GM12878 (cell line): Measurements from ENCODE around the gene PPP1R3G. TPM values are rescaled to one million over a fixed set of nuclear protein-coding genes. Genes with fewer than 3 reads are reported as not detected.

Experiments used
- ATAC-seq: fragments of 200-7000 bp; cut with Tn5 transposase; 3 replicates; pipeline ENCODE4 v1.9.1; 2020; ENCODE audit warnings: mild to moderate bottlenecking, moderate library complexity
- BruUV-seq: library from RNA; stranded (reverse); fragments of 400-500 nt; replicated peaks from 2 replicates; lab custom pipeline; 2021; lab: Mats Ljungman, UMichigan
- CTCF ChIA-PET: fragments of 300-600 bp; sonication (Branson Sonifier 250); formaldehyde crosslinking; extraction: SDS; loops from one replicate; lab custom pipeline; 2021; ENCODE audit warnings: inconsistent platforms; lab: Yijun Ruan, JAX
- POLR2A ChIA-PET: fragments of 350-600 bp; formaldehyde crosslinking; extraction: SDS; loops from one replicate; lab custom pipeline; 2021; ENCODE audit warnings: inconsistent platforms; lab: Charles Lee
- RAD21 ChIA-PET: fragments of 300-600 bp; sonication (Branson Sonifier 250); formaldehyde crosslinking; loops from one replicate; lab custom pipeline; 2023; ENCODE audit warnings: antibody characterized with exemption; ENCODE audit not compliant: unreplicated experiment; lab: Charles Lee
- SMC1A ChIA-PET: fragments of 300-600 bp; sonication (Branson Sonifier 250); formaldehyde crosslinking; loops from one replicate; lab custom pipeline; 2023; ENCODE audit not compliant: unreplicated experiment, uncharacterized antibody; lab: Charles Lee
- DNase-seq: peaks from one replicate; pipeline ENCODE4 v3.0.0-alpha.2; 2011; ENCODE audit warnings: low read depth, low spot score
- FAIRE-seq: peaks from 3 replicates; lab custom pipeline; 2011; peaks lifted over from hg19 to GRCh38; lab: Jason Lieb, UNC
- H2AFZ ChIP-seq: 2 replicates; pipeline ENCODE4 v1.6.0; 2011; ENCODE audit warnings: low read depth, low read length, control low read depth; ENCODE audit not compliant: control insufficient read depth
- H3K27ac ChIP-seq: 2 replicates; pipeline ENCODE4 v1.5.1; 2011; ENCODE audit warnings: control low read depth; ENCODE audit not compliant: control insufficient read depth, insufficient read depth
- H3K27me3 ChIP-seq, 2 experiments: replicated peaks in 1 of 2; 2 replicates each; pipeline versions ENCODE4 v1.6.0 to v1.6.1; 2011; ENCODE audit warnings: low read length in 1 of 2; ENCODE audit not compliant: control insufficient read depth in 2 of 2, insufficient read depth in 2 of 2
- H3K36me3 ChIP-seq, 2 experiments: 2 replicates each; pipeline ENCODE4 v1.5.1; 2011; ENCODE audit warnings: low read length in 1 of 2; ENCODE audit not compliant: control insufficient read depth in 2 of 2, insufficient read depth in 2 of 2
- H3K4me1 ChIP-seq: 2 replicates; pipeline ENCODE4 v1.6.1; 2011; ENCODE audit warnings: mild to moderate bottlenecking, low read length, moderate library complexity, mixed read lengths; ENCODE audit not compliant: control insufficient read depth, insufficient read depth
- H3K4me2 ChIP-seq: 2 replicates; pipeline ENCODE4 v1.6.0; 2011; ENCODE audit warnings: control low read depth; ENCODE audit not compliant: control insufficient read depth, insufficient read depth
- H3K4me3 ChIP-seq: fragments of 200-600 bp; sonication (generic); 2 replicates; pipeline ENCODE4 v1.5.1; 2016
- H3K79me2 ChIP-seq: 2 replicates; pipeline ENCODE4 v1.6.0; 2011; ENCODE audit warnings: low read length; ENCODE audit not compliant: control insufficient read depth, insufficient read depth
- H3K9ac ChIP-seq: 2 replicates; pipeline ENCODE4 v1.8.0; 2011; ENCODE audit warnings: low read length, control low read depth, mixed read lengths; ENCODE audit not compliant: control insufficient read depth, insufficient read depth
- H3K9me3 ChIP-seq: replicated peaks from 3 replicates; pipeline ENCODE4 v1.5.1; 2011; ENCODE audit warnings: mild to moderate bottlenecking, low read length; ENCODE audit not compliant: control insufficient read depth, insufficient read depth
- H4K20me1 ChIP-seq: 2 replicates; pipeline ENCODE4 v1.6.0; 2011; ENCODE audit not compliant: control insufficient read depth, insufficient read depth
- BCL11A ChIP-seq: IDR thresholded peaks from 2 replicates; pipeline ENCODE4 v1.6.1; 2011; ENCODE audit warnings: low read depth, low read length
- BCL3 ChIP-seq: IDR thresholded peaks from 2 replicates; pipeline ENCODE4 v1.6.1; 2011; ENCODE audit warnings: borderline replicate concordance, low read depth, mild to moderate bottlenecking, moderate library complexity, low read length; ENCODE audit not compliant: insufficient read depth, poor library complexity, severe bottlenecking
- BHLHE40 ChIP-seq, 2 experiments: fragments of 450-650 bp in 1 of 2; IDR thresholded peaks; 2 replicates each; pipeline ENCODE4 v1.6.1; 2011 to 2017; ENCODE audit warnings: low read depth in 2 of 2, borderline replicate concordance in 1 of 2, improper control_type of control experiment in 1 of 2, low read length in 1 of 2, mild to moderate bottlenecking in 1 of 2
- CEBPZ ChIP-seq: fragments of 150-350 bp; IDR thresholded peaks from 2 replicates; pipeline ENCODE4 v1.6.1; 2016; ENCODE audit warnings: low read depth, low read length
- FOXM1 ChIP-seq: IDR thresholded peaks from 2 replicates; pipeline ENCODE4 v1.6.1; 2012; ENCODE audit warnings: low read depth, mild to moderate bottlenecking, inconsistent platforms, low read length, moderate library complexity
- IKZF2 ChIP-seq, 2 experiments: fragments of 450-650 bp; IDR thresholded peaks; 2 replicates each; pipeline ENCODE4 v1.6.1; 2017; ENCODE audit warnings: mild to moderate bottlenecking in 2 of 2, moderate library complexity in 2 of 2
- IRF4 ChIP-seq: IDR thresholded peaks from 2 replicates; pipeline ENCODE4 v1.6.1; 2011; ENCODE audit warnings: low read depth, low read length
- NFIC ChIP-seq: IDR thresholded peaks from 2 replicates; pipeline ENCODE4 v1.6.1; 2012; ENCODE audit warnings: low read depth, mild to moderate bottlenecking, inconsistent platforms, low read length, moderate library complexity
- PKNOX1 ChIP-seq: fragments of 450-650 bp; IDR thresholded peaks from 2 replicates; pipeline ENCODE4 v1.6.1; 2016; ENCODE audit warnings: mild to moderate bottlenecking
- PML ChIP-seq: IDR thresholded peaks from 2 replicates; pipeline ENCODE4 v1.6.1; 2012; ENCODE audit warnings: low read length, inconsistent platforms
- SPI1 ChIP-seq: IDR thresholded peaks from 2 replicates; pipeline ENCODE4 v1.6.1; 2011; ENCODE audit warnings: low read depth, mild to moderate bottlenecking, low read length, moderate library complexity, borderline replicate concordance; ENCODE audit not compliant: insufficient read depth
- STAT1 ChIP-seq: fragments of 450-650 bp; conservative IDR thresholded peaks from 2 replicates; pipeline ENCODE4 v1.6.1; 2014; ENCODE audit warnings: antibody characterized with exemption, mild to moderate bottlenecking
- TCF12 ChIP-seq: IDR thresholded peaks from 2 replicates; pipeline ENCODE4 v1.6.1; 2011; ENCODE audit warnings: low read depth, mild to moderate bottlenecking, low read length
- ZNF274 ChIP-seq: IDR thresholded peaks from one replicate; pipeline ENCODE4 v1.8.0; 2011; ENCODE audit not compliant: insufficient read length, insufficient read depth
- ZZZ3 ChIP-seq: IDR thresholded peaks from 2 replicates; pipeline ENCODE4 v1.6.1; 2011; ENCODE audit warnings: low read depth; ENCODE audit not compliant: control insufficient read depth, insufficient read length
- WGBS: methylation state at CpG from one replicate; pipeline ENCODE4 v1.1.6; 2016; ENCODE audit warnings: low lambda C conversion rate; ENCODE audit not compliant: insufficient replicate concordance, insufficient coverage; ENCODE audit errors: missing lambda C conversion rate; 5-methylcytosine and 5-hydroxymethylcytosine counted together
- in situ Hi-C: fragments of 300-500 bp; cut with MboI; formaldehyde crosslinking; loops from 9 replicates; pipeline ENCODE4 v1.14.3; 2018; ENCODE audit warnings: mixed read lengths
- intact Hi-C: fragments of 100-400 bp; cut with micrococcal nuclease; formaldehyde crosslinking; loops from one replicate; pipeline ENCODE4 v1.14.2; 2022; ENCODE audit not compliant: unreplicated experiment
- polyA plus RNA-seq, 11 experiments: library from polyadenylated mRNA; depleted of rRNA in 4 of 11; unstranded in 6 of 11; stranded (reverse) in 5 of 11; fragments of >200 nt; fragmentation: Nextera tagmentation in 4 of 11; fragmentation: Illumina TruSeq in 1 of 11; extraction: Ambion mirVana in 4 of 11; extraction: Trizol in 1 of 11; gene quantifications; 1 replicate in 1 of 11; 2 replicates in 10 of 11; pipeline versions ENCODE4 v1.2.1 to v1.2.3, GENCODE V29; 2011 to 2016; ENCODE audit warnings: inconsistent platforms in 2 of 11, missing spikeins in 2 of 11, low read depth in 1 of 11
- total RNA-seq, 4 experiments: library from RNA; depleted of rRNA in 3 of 4; stranded (reverse); fragments of >200 nt in 3 of 4; fragmentation: Illumina TruSeq in 1 of 4; extraction: Trizol in 1 of 4; gene quantifications; 2 replicates each; pipeline versions ENCODE4 v1.2.1 to v1.2.3, GENCODE V29; 2013 to 2021
- TF ChIP-seq, protein P1 (sequence below): IDR thresholded peaks from 2 replicates; pipeline ENCODE4 v1.6.1; 2011; ENCODE audit warnings: borderline replicate concordance, low read depth, mild to moderate bottlenecking, moderate library complexity, mixed read lengths, low read length; ENCODE audit not compliant: insufficient read depth; ENCODE audit errors: extremely low read length

The PPP1R3G gene
- total and polyA plus RNA-seq, 10 of the 15 experiments (the other 5 are each of a cell fraction or from before 2014, with no cell fraction given), result 0.01 to 0.10 (median 0.04) TPM; not detected in 4

GRCh38 chr6:5063617-5064016 lies 21.5 kb upstream of the PPP1R3G start (continued):
- no peak for TF ChIP-seq IKZF2 (IDR thresholded peaks at IDR 0.05)
- no peak for TF ChIP-seq PML
- no peak for TF ChIP-seq ZZZ3
- TF ChIP-seq ZNF274, result no peak
- TF ChIP-seq, all 136 proteins: peak for 0

DNA sequence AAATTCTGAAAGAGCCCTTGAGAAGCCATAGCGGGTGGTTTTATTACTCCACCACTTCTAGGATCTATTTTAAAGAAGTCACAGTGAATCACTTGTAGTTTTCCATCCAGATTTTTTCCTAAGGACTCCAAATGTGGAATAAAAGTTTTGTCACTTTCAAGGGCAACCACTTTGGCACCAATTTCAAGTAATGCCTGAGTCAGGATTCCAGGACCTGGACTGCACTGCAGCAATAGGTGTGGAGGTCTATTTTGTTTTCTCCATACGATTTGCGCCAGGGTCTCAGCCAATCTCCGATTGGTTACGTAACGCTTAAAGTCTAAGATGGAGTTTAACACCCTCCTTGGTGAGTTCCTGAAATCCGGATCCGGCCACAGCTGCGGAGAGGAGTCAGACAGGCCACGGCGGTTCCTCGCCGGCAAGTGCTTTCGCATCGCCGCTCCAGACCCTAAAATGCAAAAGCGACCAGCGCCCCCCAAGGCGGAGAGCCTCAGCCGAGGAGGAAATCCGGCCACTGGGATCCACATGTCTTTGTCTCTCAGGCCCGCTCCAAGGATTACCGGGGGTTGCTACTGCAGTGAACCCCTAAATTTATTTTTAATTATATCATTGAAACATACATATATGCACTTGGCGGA lies 18.6 kb upstream of the PPP1R3G start:
- H3K9me3 ChIP-seq, result no peaks in the 10 kb centered on the region; the same call in 1 of the 3 replicates
- H3K4me3 ChIP-seq, result no peak overlapping the region
- no peaks in the 10 kb centered on the region for H3K36me3 ChIP-seq
- no peak overlapping the region for H2AFZ ChIP-seq
- intact Hi-C loops, result no loop called here
- ChIA-PET SMC1A (no interaction called here), CTCF (interaction anchor here (0.6 kb wide), 2 partner anchors 9 to 14 kb away, joined by 3 read pairs; no protein-coding TSS in a partner anchor), POLR2A (no interaction called here), RAD21 (no interaction called here)
- DNase-seq, result no peak
- no peak overlapping the region for H3K27ac ChIP-seq
- no peaks in the 10 kb centered on the region for H3K27me3 ChIP-seq
- BruUV-seq, result no TSS peak
- 87% methylated on average over 24 of the region's 24 CpGs for WGBS
- no peak overlapping the region for H3K9ac ChIP-seq
- H3K4me1 ChIP-seq, result no peaks in the 10 kb centered on the region; the same call in 1 of the 2 replicates
- no peak for FAIRE-seq
- no peak for ATAC-seq
- H3K4me2 ChIP-seq, result no peak overlapping the region
- in situ Hi-C loops, result no loop called here
- no peaks in the 10 kb centered on the region for H4K20me1 ChIP-seq
- no peaks in the 10 kb centered on the region for H3K79me2 ChIP-seq
- TF ChIP-seq BHLHE40 (IDR thresholded peaks at IDR 0.05; ENCODE audit: borderline replicate concordance in 1 of 2, low read depth in 2 of 2, low read length in 1 of 2) (no peak), CEBPZ (no peak), SPI1 (no peak), PKNOX1 (no peak), TCF12 (no peak), FOXM1 (no peak), IRF4 (no peak), NFIC (no peak), BCL3 (no peak), BCL11A (no peak), STAT1 (no peak)
- TF ChIP-seq, protein P1, sequence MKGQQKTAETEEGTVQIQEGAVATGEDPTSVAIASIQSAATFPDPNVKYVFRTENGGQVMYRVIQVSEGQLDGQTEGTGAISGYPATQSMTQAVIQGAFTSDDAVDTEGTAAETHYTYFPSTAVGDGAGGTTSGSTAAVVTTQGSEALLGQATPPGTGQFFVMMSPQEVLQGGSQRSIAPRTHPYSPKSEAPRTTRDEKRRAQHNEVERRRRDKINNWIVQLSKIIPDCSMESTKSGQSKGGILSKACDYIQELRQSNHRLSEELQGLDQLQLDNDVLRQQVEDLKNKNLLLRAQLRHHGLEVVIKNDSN, result no peak
